Daoy (cell line): Measurements from ENCODE around the gene CNGA2. TPM values are rescaled to one million over a fixed set of nuclear protein-coding genes. Genes with fewer than 3 reads are reported as not detected.

Experiments
- total RNA-seq: library from RNA; depleted of rRNA; stranded (reverse); fragments of >200 nt; shearing (Covaris generic); gene quantifications from 2 replicates; pipeline ENCODE4 v1.2.3, GENCODE V29; 2014; rRNA removed

Gene CNGA2
- total RNA-seq, 1 experiment from 2014 or later, result not detected

Other genes starting within 250 kb of the CNGA2 start
- gene PASD1, start 171.1 kb upstream of the CNGA2 start, total RNA-seq, result 0.17 and 1.5 TPM in 2 replicates
- 0.11 TPM in 1 of 2 replicates, not detected in the other for gene PRRG3, start 39.3 kb upstream of the CNGA2 start, total RNA-seq
- gene FATE1, start 18.7 kb upstream of the CNGA2 start, total RNA-seq, result not detected in 2 replicates
- not detected in 2 replicates for gene MAGEA4, start 178.1 kb downstream of the CNGA2 start, total RNA-seq
- 3.0 and 27.3 TPM in 2 replicates for gene GABRE, start 239.9 kb downstream of the CNGA2 start, total RNA-seq